Mesothelial cell of epicardium (in vitro differentiated cells): Measurements from ENCODE around the gene C8A. TPM values are rescaled to one million over a fixed set of nuclear protein-coding genes. Genes with fewer than 3 reads are reported as not detected.

Source experiments
- DNase-seq, 2 experiments: peaks; one replicate each; pipeline ENCODE4 v3.0.0; 2021; ENCODE audit warnings: low spot score in 2 of 2; ENCODE audit not compliant: unreplicated experiment in 2 of 2
- H3K27ac Mint-ChIP-seq: 2 replicates; pipeline ENCODE4 v1.8.0; 2021; ENCODE audit warnings: mixed read lengths
- H3K27me3 Mint-ChIP-seq: 2 replicates; pipeline ENCODE4 v1.8.0; 2021; ENCODE audit warnings: low read depth, mixed read lengths
- H3K36me3 Mint-ChIP-seq: 2 replicates; pipeline ENCODE4 v1.8.0; 2021; ENCODE audit warnings: mixed read lengths
- H3K4me1 Mint-ChIP-seq: 2 replicates; pipeline ENCODE4 v1.8.0; 2021; ENCODE audit warnings: mixed read lengths
- H3K4me3 Mint-ChIP-seq: 2 replicates; pipeline ENCODE4 v1.8.0; 2021; ENCODE audit warnings: mild to moderate bottlenecking, moderate library complexity, mixed read lengths
- H3K9me3 Mint-ChIP-seq: 2 replicates; pipeline ENCODE4 v1.8.0; 2021; ENCODE audit warnings: mixed read lengths
- total RNA-seq: library from RNA; stranded (reverse); gene quantifications from 3 replicates; pipeline ENCODE4 v1.2.1, GENCODE V29; 2021
- TF ChIP-seq, protein P1 (sequence below): fragments of 200-600 bp; sonication (generic); IDR thresholded peaks from one replicate; pipeline ENCODE4 v1.5.0; 2021; ENCODE audit warnings: antibody characterized with exemption; ENCODE audit not compliant: unreplicated experiment

The C8A gene
- total RNA-seq, 1 donor from 2014 or later, result not detected

- Mint-ChIP-seq H3K27ac (no peak overlapping the region), H3K27me3 (peaks cover 58% of the 10 kb centered on the region)
- DNase-seq, result no peak
Measured at GRCh38 chr1:56850411-56850810, 4.2 kb upstream of the C8A start.

DNA sequence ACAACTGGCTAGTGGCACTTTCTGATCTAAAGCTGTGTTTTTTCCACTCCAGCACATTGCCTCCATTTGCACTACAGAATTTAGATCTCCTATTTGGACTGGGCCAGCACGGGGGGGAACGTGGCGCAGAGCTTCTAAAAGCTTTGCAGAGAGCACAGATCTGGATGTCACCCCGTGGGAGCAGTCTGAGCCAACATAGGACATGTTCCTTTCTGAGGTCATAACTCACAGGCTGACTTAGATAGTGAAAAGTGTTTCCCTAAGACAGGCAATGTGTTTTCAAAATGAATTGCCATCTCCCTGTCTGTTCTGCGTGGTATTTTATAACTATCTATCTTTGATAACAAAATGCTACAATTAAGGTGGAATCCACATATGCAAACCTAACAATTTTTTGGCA lies 3.7 kb upstream of the C8A start:
- Mint-ChIP-seq H3K9me3 (no peaks in the 10 kb centered on the region), H3K4me1 (peaks cover 4% of the 10 kb centered on the region), H3K36me3 (no peaks in the 10 kb centered on the region), H3K27me3 (peaks cover 56% of the 10 kb centered on the region), H3K27ac (no peak overlapping the region), H3K4me3 (no peak overlapping the region)
- TF ChIP-seq, protein P1, sequence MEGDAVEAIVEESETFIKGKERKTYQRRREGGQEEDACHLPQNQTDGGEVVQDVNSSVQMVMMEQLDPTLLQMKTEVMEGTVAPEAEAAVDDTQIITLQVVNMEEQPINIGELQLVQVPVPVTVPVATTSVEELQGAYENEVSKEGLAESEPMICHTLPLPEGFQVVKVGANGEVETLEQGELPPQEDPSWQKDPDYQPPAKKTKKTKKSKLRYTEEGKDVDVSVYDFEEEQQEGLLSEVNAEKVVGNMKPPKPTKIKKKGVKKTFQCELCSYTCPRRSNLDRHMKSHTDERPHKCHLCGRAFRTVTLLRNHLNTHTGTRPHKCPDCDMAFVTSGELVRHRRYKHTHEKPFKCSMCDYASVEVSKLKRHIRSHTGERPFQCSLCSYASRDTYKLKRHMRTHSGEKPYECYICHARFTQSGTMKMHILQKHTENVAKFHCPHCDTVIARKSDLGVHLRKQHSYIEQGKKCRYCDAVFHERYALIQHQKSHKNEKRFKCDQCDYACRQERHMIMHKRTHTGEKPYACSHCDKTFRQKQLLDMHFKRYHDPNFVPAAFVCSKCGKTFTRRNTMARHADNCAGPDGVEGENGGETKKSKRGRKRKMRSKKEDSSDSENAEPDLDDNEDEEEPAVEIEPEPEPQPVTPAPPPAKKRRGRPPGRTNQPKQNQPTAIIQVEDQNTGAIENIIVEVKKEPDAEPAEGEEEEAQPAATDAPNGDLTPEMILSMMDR, result no peak
- DNase-seq, result no peak

More at GRCh38 chr1:56850411-56850810, 4.2 kb upstream of the C8A start:
- Mint-ChIP-seq H3K9me3 (no peaks in the 10 kb centered on the region), H3K4me1 (peaks cover 4% of the 10 kb centered on the region), H3K4me3 (no peak overlapping the region), H3K36me3 (no peaks in the 10 kb centered on the region)
- TF ChIP-seq, protein P1, result no peak

- no peak overlapping the region for H3K27ac Mint-ChIP-seq
- TF ChIP-seq, protein P1, result no peak
- peaks cover 4% of the 10 kb centered on the region for H3K4me1 Mint-ChIP-seq
- peaks cover 48% of the 10 kb centered on the region for H3K27me3 Mint-ChIP-seq
- no peaks in the 10 kb centered on the region for H3K9me3 Mint-ChIP-seq
- no peak for DNase-seq
- no peak overlapping the region for H3K4me3 Mint-ChIP-seq
- no peaks in the 10 kb centered on the region for H3K36me3 Mint-ChIP-seq
Measured at GRCh38 chr1:56852476-56852875, 2.1 kb upstream of the C8A start.

DNA sequence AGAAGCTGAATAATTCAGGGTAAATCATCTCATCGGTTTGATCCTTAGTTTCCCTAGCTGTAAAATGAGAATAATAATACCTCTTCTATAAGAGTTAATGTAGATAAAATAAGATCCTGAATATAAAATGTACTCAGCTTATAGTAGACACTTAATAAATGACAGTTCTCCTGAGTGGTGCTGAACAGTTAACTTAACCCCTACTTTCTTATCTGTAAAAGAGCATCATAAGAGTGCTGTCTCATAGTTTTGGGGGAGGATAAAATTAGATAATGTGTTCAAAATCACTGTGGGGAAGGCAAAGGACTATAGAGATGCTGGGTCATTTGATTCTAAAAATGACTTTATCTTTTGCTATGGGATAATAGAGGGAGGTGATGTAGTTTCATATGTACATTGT lies 593 bp downstream of the C8A start:
- TF ChIP-seq, protein P1, result no peak
- Mint-ChIP-seq H3K36me3 (no peaks in the 10 kb centered on the region), H3K4me3 (no peak overlapping the region), H3K9me3 (peaks cover under 1% of the 10 kb centered on the region), H3K27ac (no peak overlapping the region), H3K27me3 (peaks cover 36% of the 10 kb centered on the region), H3K4me1 (peaks cover 4% of the 10 kb centered on the region)
- no peak for DNase-seq

DNA sequence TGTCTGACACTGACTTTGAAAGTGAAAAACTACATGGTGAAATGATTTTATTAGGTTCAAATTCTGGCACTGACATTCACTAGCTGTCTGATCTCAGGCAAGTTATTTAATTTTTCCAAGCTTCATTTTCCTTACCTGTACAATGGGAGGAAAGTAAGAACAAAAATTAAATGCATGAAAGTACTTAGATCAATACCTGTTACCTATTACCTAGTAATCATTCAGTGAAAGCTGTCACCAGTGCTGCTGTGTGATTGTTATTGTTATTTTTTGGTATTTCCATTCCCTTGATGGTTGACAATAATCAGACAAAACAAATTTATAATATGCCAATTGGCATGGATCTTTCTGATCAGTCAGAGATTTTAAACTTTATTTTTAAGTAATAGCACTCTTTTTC lies 1.6 kb downstream of the C8A start:
- TF ChIP-seq, protein P1, result no peak
- H3K9me3 Mint-ChIP-seq, result peaks cover 7% of the 10 kb centered on the region
- H3K4me3 Mint-ChIP-seq, result no peak overlapping the region
- no peaks in the 10 kb centered on the region for H3K36me3 Mint-ChIP-seq
- H3K27ac Mint-ChIP-seq, result no peak overlapping the region
- peaks cover 2% of the 10 kb centered on the region for H3K4me1 Mint-ChIP-seq
- H3K27me3 Mint-ChIP-seq, result peaks cover 39% of the 10 kb centered on the region
- no peak for DNase-seq

- Mint-ChIP-seq H3K27me3 (peaks cover 36% of the 10 kb centered on the region), H3K27ac (no peak overlapping the region), H3K4me3 (no peak overlapping the region), H3K9me3 (peaks cover 11% of the 10 kb centered on the region), H3K36me3 (no peaks in the 10 kb centered on the region), H3K4me1 (no peaks in the 10 kb centered on the region)
- no peak for DNase-seq
- TF ChIP-seq, protein P1, result no peak
Measured at GRCh38 chr1:56859287-56859686, 4.7 kb downstream of the C8A start.
